ENCODE measurements around the gene FBXO27. TPM values are rescaled to one million over a fixed set of nuclear protein-coding genes. Genes with fewer than 3 reads are reported as not detected.

FBXO27 gene
- total RNA-seq, 1 experiment from 2014 or later, result 48.5 TPM

DNA sequence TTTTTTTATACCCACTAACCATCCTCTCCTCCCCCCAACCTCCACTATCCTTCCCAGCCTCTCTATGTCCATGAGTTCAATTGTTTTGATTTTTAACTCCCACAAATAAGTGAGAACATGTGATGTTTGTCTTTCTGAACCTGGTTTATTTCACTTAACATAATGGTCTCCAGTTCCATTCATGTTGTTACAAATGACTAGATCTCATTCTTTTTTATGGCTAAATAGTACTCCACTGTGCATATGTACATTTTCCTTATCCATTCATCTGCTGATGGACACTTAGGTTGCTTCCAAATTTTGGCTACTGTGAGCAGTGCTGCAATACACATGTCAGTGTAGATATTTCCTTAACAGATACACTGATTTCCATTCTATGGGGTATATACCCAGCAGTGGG is 27.0 kb upstream of the FBXO27 start:
- peaks cover 4% of the 10 kb centered on the region; the same call in 1 of the 2 replicates for H3F3A ChIP-seq (ENCODE audit: insufficient read depth, low read depth)
- no peaks in the 10 kb centered on the region for H3K79me2 ChIP-seq (ENCODE audit: low read depth)
- H3K9me2 ChIP-seq (ENCODE audit: insufficient read depth), result no peaks in the 10 kb centered on the region
- no peak for TF ChIP-seq CTCF (conservative IDR thresholded peaks at IDR 0.05)
- TF ChIP-seq EZH2 (IDR thresholded peaks at IDR 0.05; ENCODE audit: low read depth), result no peak
- H3K36me3 ChIP-seq (ENCODE audit: low read depth), result no peaks in the 10 kb centered on the region
- H3K27me3 ChIP-seq (ENCODE audit: insufficient read depth, low read depth), result no peaks in the 10 kb centered on the region
- ChIA-PET POLR2A (ENCODE audit: unreplicated experiment) (no interaction called here), CTCF (no interaction called here)
- BruUV-seq (replicated peaks), result no TSS peak
- H3K4me2 ChIP-seq, result no peak overlapping the region
- DNase-seq, result no peak
- no peak overlapping the region for H3K27ac ChIP-seq
- H2AFZ ChIP-seq, result no peak overlapping the region
- intact Hi-C loops (cut with micrococcal nuclease; ENCODE audit: unreplicated experiment), result loop anchor here (10.0 kb wide), 1 partner anchor 55 kb away; no protein-coding TSS in a partner anchor
- H4K20me1 ChIP-seq (ENCODE audit: insufficient read depth), result no peaks in the 10 kb centered on the region
- peaks cover 3% of the 10 kb centered on the region; the same call in 1 of the 2 replicates for H3K4me1 ChIP-seq (replicated peaks; ENCODE audit: insufficient read depth)
- no peak overlapping the region for H3K4me3 ChIP-seq
- H3K9me3 ChIP-seq (ENCODE audit: insufficient read depth, low read depth), result peaks cover 4% of the 10 kb centered on the region; the same call in 1 of the 2 replicates

DNA sequence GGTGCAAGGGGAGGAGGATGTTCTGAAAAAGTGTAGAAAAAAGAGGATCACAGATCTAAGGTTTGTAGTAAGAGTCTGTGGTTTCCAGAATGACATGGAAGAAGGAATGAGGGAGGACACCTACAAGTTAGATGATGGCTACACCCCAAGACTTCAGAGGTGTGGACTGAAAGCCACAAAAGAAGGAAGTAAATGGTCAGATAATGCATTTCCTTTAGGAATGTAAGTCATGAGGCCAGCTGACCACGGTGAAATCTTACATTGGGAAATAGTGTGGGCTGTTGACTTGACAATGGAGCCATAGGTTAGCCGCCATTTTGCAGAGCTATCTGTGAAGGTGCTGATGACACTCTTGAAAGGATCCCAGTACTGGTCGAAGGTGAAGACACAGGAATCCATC is 25.3 kb upstream of the FBXO27 start:
- H3K27me3 ChIP-seq (ENCODE audit: insufficient read depth, low read depth), result no peaks in the 10 kb centered on the region
- no peaks in the 10 kb centered on the region; the same call in 1 of the 2 replicates for H3F3A ChIP-seq (ENCODE audit: insufficient read depth, low read depth)
- no peaks in the 10 kb centered on the region for H3K79me2 ChIP-seq (ENCODE audit: low read depth)
- H3K4me2 ChIP-seq, result no peak overlapping the region
- H3K27ac ChIP-seq, result no peak overlapping the region
- peaks cover 4% of the 10 kb centered on the region; the same call in 1 of the 2 replicates for H3K9me3 ChIP-seq (ENCODE audit: insufficient read depth, low read depth)
- peak; percentile 15 to 80 for DNase-seq
- no TSS peak for BruUV-seq (replicated peaks)
- H3K9me2 ChIP-seq (ENCODE audit: insufficient read depth), result no peaks in the 10 kb centered on the region
- TF ChIP-seq EZH2 (IDR thresholded peaks at IDR 0.05; ENCODE audit: low read depth), result no peak
- CTCF ChIA-PET, result no interaction called here
- H3K36me3 ChIP-seq (ENCODE audit: low read depth), result no peaks in the 10 kb centered on the region
- H2AFZ ChIP-seq, result no peak overlapping the region
- peaks cover 3% of the 10 kb centered on the region; the same call in 1 of the 2 replicates for H3K4me1 ChIP-seq (replicated peaks; ENCODE audit: insufficient read depth)
- POLR2A ChIA-PET (ENCODE audit: unreplicated experiment), result interaction anchor here (0.6 to 0.7 kb wide), 2 partner anchors 206 to 598 kb away, joined by 3 to 7 read pairs; no protein-coding TSS in a partner anchor
- no peaks in the 10 kb centered on the region for H4K20me1 ChIP-seq (ENCODE audit: insufficient read depth)
- no peak overlapping the region for H3K4me3 ChIP-seq
- intact Hi-C loops (cut with micrococcal nuclease; ENCODE audit: unreplicated experiment), result loop anchor here (10.0 kb wide), 1 partner anchor 57 kb away; no protein-coding TSS in a partner anchor

DNA sequence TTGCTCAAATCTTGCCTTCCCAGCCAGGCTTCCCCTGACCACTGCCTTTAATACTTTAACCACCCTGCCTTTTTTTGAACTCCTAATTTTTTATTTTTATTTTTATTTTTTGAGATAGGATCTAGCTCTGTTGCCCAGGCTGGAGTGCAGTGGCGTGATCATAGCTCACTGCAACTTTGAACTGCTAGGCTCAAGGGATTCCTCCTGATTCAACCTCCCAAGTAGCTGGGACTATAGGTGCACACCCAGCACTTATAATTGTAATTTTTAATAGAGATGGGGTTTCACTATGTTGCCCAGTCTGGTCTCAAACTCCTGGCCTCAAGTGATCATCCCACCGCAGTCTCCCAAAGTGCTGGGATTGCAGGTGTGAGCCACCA is 21.7 kb upstream of the FBXO27 start:
- no peak for DNase-seq
- no peaks in the 10 kb centered on the region for H3K27me3 ChIP-seq (ENCODE audit: insufficient read depth, low read depth)
- intact Hi-C loops (cut with micrococcal nuclease; ENCODE audit: unreplicated experiment), result loop anchor here (5.0 to 10.0 kb wide), 4 partner anchors 61 to 358 kb away; partner anchors contain the start of gene PLEKHG2
- no peaks in the 10 kb centered on the region for H3K9me2 ChIP-seq (ENCODE audit: insufficient read depth)
- TF ChIP-seq CTCF (conservative IDR thresholded peaks at IDR 0.05), result no peak
- no peak for TF ChIP-seq EZH2 (IDR thresholded peaks at IDR 0.05; ENCODE audit: low read depth)
- ChIA-PET CTCF (no interaction called here), POLR2A (ENCODE audit: unreplicated experiment) (interaction anchor here (0.6 kb wide), 1 partner anchor 15 kb away, joined by 6 read pairs; no protein-coding TSS in a partner anchor)
- no peaks in the 10 kb centered on the region for H3K79me2 ChIP-seq (ENCODE audit: low read depth)
- H2AFZ ChIP-seq, result no peak overlapping the region
- H3K4me1 ChIP-seq (replicated peaks; ENCODE audit: insufficient read depth), result peaks cover 3% of the 10 kb centered on the region; the same call in 1 of the 2 replicates
- BruUV-seq (replicated peaks), result no TSS peak
- peaks cover 2% of the 10 kb centered on the region; the same call in 1 of the 2 replicates for H3K9me3 ChIP-seq (ENCODE audit: insufficient read depth, low read depth)
- H4K20me1 ChIP-seq (ENCODE audit: insufficient read depth), result no peaks in the 10 kb centered on the region
- H3K4me3 ChIP-seq, result no peak overlapping the region
- H3K4me2 ChIP-seq, result no peak overlapping the region
- no peak overlapping the region for H3K27ac ChIP-seq
- no peaks in the 10 kb centered on the region; the same call in 1 of the 2 replicates for H3F3A ChIP-seq (ENCODE audit: insufficient read depth, low read depth)
- no peaks in the 10 kb centered on the region for H3K36me3 ChIP-seq (ENCODE audit: low read depth)

Measured in PC-9 (cell line).